GM18505 (cell line): Measurements from ENCODE around the gene CRY2.
A peak's percentile ranks its signal among the peaks of the same experiment; 100 is the strongest.

Experiments
- ATAC-seq: cut with Tn5 transposase; IDR thresholded peaks from one replicate; pipeline ENCODE4 v1.9.1; 2021; ENCODE audit not compliant: unreplicated experiment
- POLR2A ChIP-seq: IDR thresholded peaks from 4 replicates; pipeline ENCODE4 v1.6.1; 2011; ENCODE audit warnings: borderline replicate concordance; ENCODE audit not compliant: insufficient read depth, insufficient read length; ENCODE audit errors: extremely low read depth

CRY2 gene

GRCh38 chr11:45846974-45847910 lies at the start of gene CRY2:
Gene CRY2 (plus strand): TSS chr11:45847475. CDS start chr11:45847491, 16 bp downstream.
- peak; percentile 93 for ATAC-seq
- peak; percentile 94 for TF ChIP-seq POLR2A

- ATAC-seq: no peak
- no peak for TF ChIP-seq POLR2A
These were observed 48.4 kb upstream of the CRY2 start for GRCh38 chr11:45798793-45799441.

- ATAC-seq: no peak
- TF ChIP-seq POLR2A: no peak
These were observed 47.7 kb upstream of the CRY2 start for GRCh38 chr11:45799562-45799961.

- no peak for TF ChIP-seq POLR2A
- no peak for ATAC-seq
These were observed 47.0 kb upstream of the CRY2 start for GRCh38 chr11:45800261-45800660.

GRCh38 chr11:45801723-45802315 lies 45.5 kb upstream of the CRY2 start:
- ATAC-seq: no peak
- no peak for TF ChIP-seq POLR2A

GRCh38 chr11:45802531-45803317 lies 44.6 kb upstream of the CRY2 start:
- ATAC-seq: no peak
- no peak for TF ChIP-seq POLR2A

GRCh38 chr11:45803971-45804760 lies 43.1 kb upstream of the CRY2 start:
- no peak for ATAC-seq
- TF ChIP-seq POLR2A: no peak

GRCh38 chr11:45804761-45805304 lies 42.4 kb upstream of the CRY2 start, which contains the start of gene SLC35C1:
Gene SLC35C1 (plus strand): TSS chr11:45805149. CDS start chr11:45805802, 653 bp downstream.
- TF ChIP-seq POLR2A: peak; percentile 90
- peak; percentile 91 for ATAC-seq

- peak; percentile 2 for ATAC-seq
These were observed 41.8 kb upstream of the CRY2 start for GRCh38 chr11:45805305-45806071.

GRCh38 chr11:45806072-45806933 lies 41.0 kb upstream of the CRY2 start:
- no peak for TF ChIP-seq POLR2A
- no peak for ATAC-seq

More at GRCh38 chr11:45805305-45806071, 41.8 kb upstream of the CRY2 start:
- TF ChIP-seq POLR2A: no peak
